Smooth muscle cell (in vitro differentiated cells): ENCODE data around the gene ALKAL2. TPM values are rescaled to one million over a fixed set of nuclear protein-coding genes. Genes with fewer than 3 reads are reported as not detected.
A peak's percentile ranks its signal among the peaks of the same experiment; 100 is the strongest.

ENCODE experiments used
- DNase-seq: peaks from one replicate; lab custom pipeline; 2025; ENCODE audit not compliant: unreplicated experiment; lab: John Stamatoyannopoulos, UW
- H2AFZ ChIP-seq: fragments of 200-600 bp; sonication (generic); 2 replicates; pipeline ENCODE4 v1.6.0; 2016; ENCODE audit warnings: antibody characterized with exemption, low read depth, mild to moderate bottlenecking
- H3F3A ChIP-seq: fragments of 200-600 bp; sonication (generic); 2 replicates; pipeline ENCODE4 v1.6.0; 2017; ENCODE audit warnings: antibody characterized with exemption, low read depth
- H3K27ac ChIP-seq: fragments of 200-600 bp; sonication (generic); 2 replicates; pipeline ENCODE4 v1.5.1; 2016; ENCODE audit warnings: low read depth, mild to moderate bottlenecking
- H3K27me3 ChIP-seq: fragments of 200-600 bp; sonication (generic); 2 replicates; pipeline ENCODE4 v1.6.1; 2016; ENCODE audit warnings: low read depth, mild to moderate bottlenecking
- H3K36me3 ChIP-seq: fragments of 200-600 bp; sonication (generic); 2 replicates; pipeline ENCODE4 v1.5.1; 2016; ENCODE audit warnings: low read depth
- H3K4me1 ChIP-seq: fragments of 200-600 bp; sonication (generic); 2 replicates; pipeline ENCODE4 v1.5.1; 2016; ENCODE audit warnings: low read depth
- H3K4me2 ChIP-seq: fragments of 200-600 bp; sonication (generic); 2 replicates; pipeline ENCODE4 v1.6.0; 2016; ENCODE audit warnings: mild to moderate bottlenecking
- H3K4me3 ChIP-seq: fragments of 200-600 bp; sonication (generic); 2 replicates; pipeline ENCODE4 v1.5.1; 2016; ENCODE audit warnings: mild to moderate bottlenecking
- H3K79me2 ChIP-seq: fragments of 200-600 bp; sonication (generic); 2 replicates; pipeline ENCODE4 v1.6.0; 2016; ENCODE audit warnings: low read depth, mild to moderate bottlenecking
- H3K9ac ChIP-seq: fragments of 200-600 bp; sonication (generic); 2 replicates; pipeline ENCODE4 v1.6.0; 2016; ENCODE audit warnings: low read depth
- H3K9me3 ChIP-seq: fragments of 200-600 bp; sonication (generic); replicated peaks from 2 replicates; pipeline ENCODE4 v1.5.1; 2016; ENCODE audit warnings: low read depth
- H4K20me1 ChIP-seq: fragments of 200-600 bp; sonication (generic); 2 replicates; pipeline ENCODE4 v1.6.0; 2016; ENCODE audit warnings: low read depth
- CTCF ChIP-seq: fragments of 200-600 bp; sonication (generic); IDR thresholded peaks from 2 replicates; pipeline ENCODE4 v1.5.1; 2017; ENCODE audit warnings: borderline replicate concordance, mild to moderate bottlenecking, antibody characterized with exemption; ENCODE audit not compliant: insufficient read depth, poor library complexity, severe bottlenecking
- WGBS: methylation state at CpG from one replicate; pipeline ENCODE4 v1.1.7; 2016; ENCODE audit warnings: low lambda C conversion rate; 5-methylcytosine and 5-hydroxymethylcytosine counted together
- polyA plus RNA-seq: library from polyadenylated mRNA; unstranded; fragments of >200 nt; fragmentation: Nextera tagmentation; extraction: Ambion mirVana; gene quantifications from 2 replicates; pipeline ENCODE4 v1.2.1, GENCODE V29; 2016
- total RNA-seq: library from RNA; depleted of rRNA; stranded (reverse); fragments of >200 nt; gene quantifications from 2 replicates; pipeline ENCODE4 v1.2.3, GENCODE V29; 2014

ALKAL2 gene
- total and polyA plus RNA-seq, 2 experiments from 2014 or later = 0.58 to 0.67 TPM

DNA sequence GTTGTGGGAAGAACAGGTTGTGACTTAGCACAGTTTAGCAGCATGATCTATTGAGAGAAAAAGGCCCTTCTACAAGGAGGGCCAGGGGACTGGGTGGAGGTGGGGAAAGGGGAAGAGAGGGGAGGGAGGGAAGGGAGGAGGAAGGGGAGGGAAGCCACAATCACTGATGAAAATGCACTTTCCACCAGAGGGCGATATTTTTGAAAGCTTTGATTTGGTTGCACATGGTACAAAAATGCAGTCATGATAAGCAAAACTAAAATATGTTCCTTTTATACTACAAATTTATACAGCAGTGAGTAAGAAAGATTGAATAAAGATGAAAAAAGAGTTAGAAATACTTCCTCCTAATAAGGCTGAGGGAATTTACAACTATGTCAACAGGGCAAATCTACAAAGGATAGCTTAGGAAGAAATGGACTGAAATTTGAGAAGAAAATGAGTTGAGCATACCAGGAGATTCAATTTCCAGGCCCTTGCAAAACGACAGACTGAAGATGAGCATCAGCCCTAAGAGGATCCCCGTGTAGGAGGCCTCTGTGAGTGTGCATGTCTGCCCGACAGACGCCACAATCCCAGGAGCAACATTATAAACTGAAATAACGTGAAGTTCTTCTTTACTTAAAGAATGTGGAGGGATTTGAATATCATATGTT lies 41.3 kb downstream of the ALKAL2 start:
- no peak overlapping the region for H2AFZ ChIP-seq
- H4K20me1 ChIP-seq = no peaks in the 10 kb centered on the region
- peaks cover 18% of the 10 kb centered on the region for H3K36me3 ChIP-seq
- TF ChIP-seq CTCF = peak; percentile 50
- H3K27me3 ChIP-seq = no peaks in the 10 kb centered on the region
- peak overlapping the region; percentile 20 for H3K27ac ChIP-seq
- 38% methylated on average over 6 of the region's 6 CpGs for WGBS
- no peaks in the 10 kb centered on the region for H3K79me2 ChIP-seq
- no peaks in the 10 kb centered on the region for H3K9me3 ChIP-seq
- H3F3A ChIP-seq = peaks cover 2% of the 10 kb centered on the region
- no peak for DNase-seq
- no peak overlapping the region for H3K4me3 ChIP-seq
- no peak overlapping the region for H3K4me2 ChIP-seq
- no peak overlapping the region for H3K9ac ChIP-seq
- H3K4me1 ChIP-seq = no peaks in the 10 kb centered on the region

GRCh38 chr2:244547-244946 lies 43.3 kb downstream of the ALKAL2 start:
- peaks cover 18% of the 10 kb centered on the region for H3K36me3 ChIP-seq
- H4K20me1 ChIP-seq = no peaks in the 10 kb centered on the region
- no peaks in the 10 kb centered on the region for H3K27me3 ChIP-seq
- no peaks in the 10 kb centered on the region for H3K9me3 ChIP-seq
- no peak overlapping the region for H3K4me2 ChIP-seq
- DNase-seq = no peak
- WGBS = 96% methylated on average over 7 of the region's 7 CpGs
- no peaks in the 10 kb centered on the region for H3F3A ChIP-seq
- no peak overlapping the region for H3K9ac ChIP-seq
- H3K27ac ChIP-seq = no peak overlapping the region
- no peak overlapping the region for H3K4me3 ChIP-seq
- H2AFZ ChIP-seq = no peak overlapping the region
- no peak for TF ChIP-seq CTCF
- H3K79me2 ChIP-seq = no peaks in the 10 kb centered on the region
- H3K4me1 ChIP-seq = no peaks in the 10 kb centered on the region

DNA sequence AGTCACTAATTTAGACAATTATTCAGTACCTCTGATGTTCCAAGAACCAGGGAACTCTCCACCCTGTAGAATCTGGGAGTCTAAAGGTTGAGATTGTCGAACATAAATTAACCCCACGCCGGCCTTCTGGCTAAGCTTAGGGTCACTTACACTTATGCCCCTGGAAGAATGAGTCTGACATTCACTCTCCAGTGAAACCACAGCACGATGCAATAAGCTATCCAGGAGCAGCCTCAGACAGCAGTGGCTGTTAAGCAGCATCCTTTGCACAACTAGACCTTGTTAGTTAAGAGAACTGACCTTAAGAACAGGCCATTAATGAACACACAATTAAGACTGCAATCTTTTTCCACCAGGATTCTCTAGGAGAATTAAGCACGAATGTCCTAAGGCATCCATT lies 49.0 kb downstream of the ALKAL2 start:
- Histone ChIP-seq H3K27ac (no peak overlapping the region), H3F3A (peaks cover 5% of the 10 kb centered on the region), H3K4me1 (no peaks in the 10 kb centered on the region), H4K20me1 (no peaks in the 10 kb centered on the region), H2AFZ (no peak overlapping the region), H3K4me2 (no peak overlapping the region), H3K79me2 (no peaks in the 10 kb centered on the region), H3K27me3 (no peaks in the 10 kb centered on the region), H3K9me3 (no peaks in the 10 kb centered on the region), H3K36me3 (peaks cover 18% of the 10 kb centered on the region), H3K4me3 (no peak overlapping the region), H3K9ac (no peak overlapping the region)
- no peak for DNase-seq
- WGBS = 85% methylated on average over 5 of the region's 5 CpGs
- no peak for TF ChIP-seq CTCF

GRCh38 chr2:238431-238830 lies 49.5 kb downstream of the ALKAL2 start:
- Histone ChIP-seq H3K4me3 (no peak overlapping the region), H2AFZ (no peak overlapping the region), H3K36me3 (peaks cover 14% of the 10 kb centered on the region), H3K4me2 (no peak overlapping the region), H3K9ac (no peak overlapping the region), H3K27me3 (no peaks in the 10 kb centered on the region), H3K79me2 (no peaks in the 10 kb centered on the region), H3K9me3 (no peaks in the 10 kb centered on the region), H3K27ac (no peak overlapping the region), H3K4me1 (no peaks in the 10 kb centered on the region), H3F3A (peaks cover 5% of the 10 kb centered on the region), H4K20me1 (no peaks in the 10 kb centered on the region)
- no peak for TF ChIP-seq CTCF
- WGBS = 52% methylated on average over 3 of the region's 3 CpGs
- DNase-seq = no peak
